GM19463 (cell line): Measurements from ENCODE around the gene B4GALT6.
A peak's percentile ranks its signal among the peaks of the same experiment; 100 is the strongest.
"Not testable (repeated sequence)": the region's sequence is repeated elsewhere in the genome, so short reads cannot be mapped to it uniquely, and the experiment has no call there.

Source experiments
- ATAC-seq: cut with Tn5 transposase; IDR thresholded peaks from one replicate; pipeline ENCODE4 v1.9.1; 2021; ENCODE audit warnings: mild to moderate bottlenecking, moderate library complexity; ENCODE audit not compliant: unreplicated experiment

Gene B4GALT6, protein sequence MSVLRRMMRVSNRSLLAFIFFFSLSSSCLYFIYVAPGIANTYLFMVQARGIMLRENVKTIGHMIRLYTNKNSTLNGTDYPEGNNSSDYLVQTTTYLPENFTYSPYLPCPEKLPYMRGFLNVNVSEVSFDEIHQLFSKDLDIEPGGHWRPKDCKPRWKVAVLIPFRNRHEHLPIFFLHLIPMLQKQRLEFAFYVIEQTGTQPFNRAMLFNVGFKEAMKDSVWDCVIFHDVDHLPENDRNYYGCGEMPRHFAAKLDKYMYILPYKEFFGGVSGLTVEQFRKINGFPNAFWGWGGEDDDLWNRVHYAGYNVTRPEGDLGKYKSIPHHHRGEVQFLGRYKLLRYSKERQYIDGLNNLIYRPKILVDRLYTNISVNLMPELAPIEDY

DNA sequence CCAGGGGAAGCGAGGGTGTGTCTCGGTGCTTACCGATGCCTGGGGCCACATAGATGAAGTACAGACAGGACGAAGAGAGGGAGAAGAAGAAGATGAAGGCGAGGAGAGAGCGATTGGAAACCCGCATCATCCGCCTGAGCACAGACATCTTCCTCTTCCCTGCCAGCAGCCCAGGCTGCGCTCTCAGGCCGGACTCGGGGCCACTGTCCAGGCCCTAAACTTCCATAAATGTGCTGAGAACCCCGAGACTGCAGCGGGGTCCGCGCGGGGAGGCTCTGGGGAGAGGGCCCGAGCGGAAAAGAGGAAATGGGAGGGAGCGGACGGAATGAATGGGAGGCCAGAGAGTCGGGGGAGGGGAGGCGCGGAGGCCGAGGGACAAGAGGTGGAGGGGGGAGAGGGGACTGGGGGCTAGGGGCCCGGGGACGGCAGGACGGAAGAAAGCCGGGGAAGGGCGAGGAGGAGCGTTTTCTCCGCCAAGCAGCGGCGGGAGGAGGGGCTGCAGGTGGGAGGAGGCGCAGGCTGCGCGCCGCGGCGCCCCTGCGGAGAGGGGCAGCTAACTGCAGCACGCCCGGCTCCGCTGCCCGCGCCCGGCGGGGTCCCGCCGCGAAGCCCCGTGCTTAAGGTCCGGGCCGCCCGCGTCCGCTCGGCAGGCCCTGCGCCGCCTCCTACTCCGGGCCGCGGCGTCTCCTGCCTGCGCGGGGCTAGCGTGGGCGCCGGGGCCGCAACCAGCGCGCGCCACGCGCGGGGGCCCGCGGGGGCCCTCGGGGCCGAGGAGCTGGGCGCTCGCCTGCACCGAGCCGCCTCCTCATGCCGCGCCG, at the start of gene B4GALT6:
Gene B4GALT6, minus strand, starts transcription at position 303 of the 818 bp plus-strand sequence. Its CDS starts 155 bp downstream, at position 148.
- ATAC-seq: peak; percentile 36

DNA sequence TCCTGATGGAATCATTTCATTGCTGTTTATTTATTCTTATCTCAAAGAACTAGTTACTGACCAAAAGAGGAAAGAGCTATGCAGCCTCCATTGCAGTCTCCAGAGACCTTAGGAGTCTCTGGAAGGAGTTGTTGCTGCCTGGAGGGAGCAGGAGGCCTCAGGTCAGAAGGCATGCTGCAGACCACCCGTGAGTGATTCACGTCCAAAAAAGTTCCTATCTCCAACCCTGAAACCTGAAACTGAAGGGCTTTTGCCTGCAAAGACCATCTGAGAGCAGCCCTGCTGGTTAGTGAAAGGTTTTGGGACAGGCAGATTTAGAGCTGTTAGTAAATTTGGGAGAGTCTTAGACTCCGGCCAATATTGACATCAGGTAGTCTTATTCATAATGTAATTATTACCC, 47.2 kb upstream of the B4GALT6 start:
- no peak for ATAC-seq

DNA sequence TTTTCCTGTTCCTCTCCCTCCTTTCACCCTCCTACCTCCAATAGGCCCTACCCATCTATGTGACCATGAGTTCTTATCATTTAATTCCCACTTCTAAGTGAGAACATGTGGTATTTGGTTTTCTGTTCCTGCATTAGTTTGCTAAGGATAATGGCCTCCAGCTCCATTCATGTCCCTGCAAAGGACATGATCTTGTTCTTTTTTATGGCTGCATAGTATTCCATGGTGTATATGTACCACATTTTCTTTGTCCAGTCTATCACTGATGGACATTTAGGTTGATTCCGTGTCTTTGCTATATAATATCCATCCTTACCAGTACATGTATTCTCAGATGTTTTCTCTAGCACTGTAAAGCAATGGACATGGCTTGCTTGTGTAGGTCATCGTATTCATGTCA, 44.8 kb upstream of the B4GALT6 start:
- not testable (repeated sequence) for ATAC-seq

DNA sequence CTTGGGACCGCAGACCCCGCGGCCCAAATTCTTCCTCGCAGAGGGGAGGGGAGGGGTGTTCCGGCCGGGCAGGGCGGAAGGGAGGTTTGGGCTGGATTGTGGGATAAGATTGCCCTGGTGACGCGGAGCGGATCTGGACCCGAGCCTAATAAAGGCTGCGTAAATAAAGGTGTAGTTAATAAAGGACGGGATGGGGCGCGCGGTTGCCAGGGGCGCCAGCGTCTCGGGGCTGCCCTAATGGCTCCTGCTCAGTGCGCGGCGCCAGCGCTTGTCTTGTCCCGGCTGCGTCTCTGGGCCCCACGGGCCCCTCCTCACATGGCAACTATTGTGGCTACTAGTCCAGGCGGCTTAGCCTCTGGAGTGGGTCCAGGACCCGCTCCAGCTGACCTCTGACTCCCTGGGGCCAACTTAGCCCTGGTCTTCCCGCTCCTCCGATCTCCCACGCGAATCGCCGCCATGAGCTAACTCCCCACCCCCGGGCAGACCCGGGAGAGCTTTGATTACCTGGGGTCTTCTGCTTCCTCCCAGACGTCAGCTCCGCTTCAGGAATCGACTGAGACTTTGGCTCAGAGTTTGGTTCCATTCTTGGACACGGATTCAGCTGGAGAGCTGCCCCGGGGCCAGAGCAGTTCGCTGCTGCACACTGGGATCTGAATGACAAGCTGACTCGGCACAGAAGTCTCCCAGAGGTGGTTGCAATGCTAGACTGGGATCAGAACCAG, 39.8 kb upstream of the B4GALT6 start:
- peak; percentile 36 for ATAC-seq

DNA sequence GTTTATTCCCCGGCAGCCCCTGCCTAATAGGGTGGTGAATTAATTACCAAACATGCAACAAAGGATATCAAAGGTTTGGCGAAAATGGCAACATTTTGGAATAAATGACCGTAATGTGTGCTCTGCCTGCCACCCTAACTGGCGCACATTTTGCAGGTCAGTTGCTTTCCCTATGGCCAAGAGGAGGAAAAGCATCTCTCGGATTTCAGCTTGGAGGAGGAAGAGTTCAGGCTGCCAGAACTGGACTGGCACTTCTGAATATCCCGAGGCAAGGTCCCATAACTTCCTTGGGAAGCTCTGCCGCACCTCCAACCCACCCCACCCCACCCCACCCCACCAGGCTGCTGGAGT, 39.2 kb upstream of the B4GALT6 start:
- no peak for ATAC-seq

DNA sequence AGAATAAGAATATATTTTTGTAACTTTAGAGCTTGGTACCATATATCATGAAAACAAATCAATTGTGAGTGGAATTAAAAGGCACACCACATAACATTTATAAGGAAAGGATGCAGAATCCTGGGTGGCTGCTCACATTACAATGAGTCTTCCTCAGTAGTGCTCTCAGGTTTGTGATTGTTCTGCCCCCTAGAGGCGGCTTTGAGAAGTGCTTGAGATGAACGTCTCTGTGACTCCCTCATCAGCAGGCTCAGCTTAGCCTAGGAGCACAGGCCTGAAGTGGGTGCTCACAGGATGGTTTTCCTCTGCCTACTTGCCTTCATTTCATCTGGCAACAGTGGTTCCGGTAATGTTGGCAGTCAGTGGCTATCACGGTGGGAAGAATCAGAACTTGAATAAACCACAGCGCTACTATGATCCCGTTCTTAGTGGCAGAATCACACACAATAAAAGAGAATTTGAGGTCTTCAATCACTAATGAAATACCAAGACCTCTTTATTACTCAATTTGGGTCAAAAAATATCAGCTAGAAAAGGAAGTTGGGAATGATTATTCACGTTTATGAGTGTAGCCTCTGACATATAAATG, 38.1 kb upstream of the B4GALT6 start:
- ATAC-seq: peak; percentile 97

DNA sequence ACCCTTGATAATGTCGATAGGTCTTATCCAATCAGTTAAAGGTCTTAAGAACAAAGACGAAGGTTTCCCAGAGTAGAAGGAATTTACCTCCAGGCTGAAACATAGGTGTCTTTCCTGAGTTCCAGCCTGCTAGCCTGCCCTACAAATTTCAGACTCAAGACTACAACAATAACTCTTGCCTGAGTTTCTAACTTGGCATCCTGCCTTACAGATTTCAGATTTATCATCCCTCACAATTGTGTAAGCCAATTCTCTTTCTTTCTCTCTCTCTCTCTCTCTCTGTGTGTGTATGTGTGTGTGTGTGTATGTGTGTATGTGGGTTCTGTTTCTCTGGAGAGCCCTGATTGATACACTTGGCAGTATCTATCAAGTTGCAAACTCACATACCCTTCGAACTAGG, 37.2 kb upstream of the B4GALT6 start:
- ATAC-seq: no peak

DNA sequence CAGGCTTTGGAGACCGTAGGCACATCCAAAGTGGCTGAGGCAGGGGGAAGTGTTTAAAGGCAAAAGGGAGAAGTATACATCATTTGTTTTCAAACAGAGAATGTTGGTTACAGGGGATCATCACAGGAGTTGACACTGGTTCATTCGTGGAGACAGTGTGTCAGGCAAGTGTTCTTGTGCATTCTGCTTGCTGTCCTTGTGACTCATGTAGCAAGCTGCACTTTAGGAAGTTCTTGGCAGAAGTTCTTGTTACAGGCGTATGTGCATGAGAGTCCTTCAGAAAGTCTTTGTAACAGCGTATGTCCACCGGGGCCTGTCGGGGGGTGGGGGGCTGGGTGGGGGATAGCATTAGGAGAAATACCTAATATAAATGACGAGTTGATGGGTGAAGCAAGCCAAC, 36.5 kb upstream of the B4GALT6 start:
- ATAC-seq: no peak

DNA sequence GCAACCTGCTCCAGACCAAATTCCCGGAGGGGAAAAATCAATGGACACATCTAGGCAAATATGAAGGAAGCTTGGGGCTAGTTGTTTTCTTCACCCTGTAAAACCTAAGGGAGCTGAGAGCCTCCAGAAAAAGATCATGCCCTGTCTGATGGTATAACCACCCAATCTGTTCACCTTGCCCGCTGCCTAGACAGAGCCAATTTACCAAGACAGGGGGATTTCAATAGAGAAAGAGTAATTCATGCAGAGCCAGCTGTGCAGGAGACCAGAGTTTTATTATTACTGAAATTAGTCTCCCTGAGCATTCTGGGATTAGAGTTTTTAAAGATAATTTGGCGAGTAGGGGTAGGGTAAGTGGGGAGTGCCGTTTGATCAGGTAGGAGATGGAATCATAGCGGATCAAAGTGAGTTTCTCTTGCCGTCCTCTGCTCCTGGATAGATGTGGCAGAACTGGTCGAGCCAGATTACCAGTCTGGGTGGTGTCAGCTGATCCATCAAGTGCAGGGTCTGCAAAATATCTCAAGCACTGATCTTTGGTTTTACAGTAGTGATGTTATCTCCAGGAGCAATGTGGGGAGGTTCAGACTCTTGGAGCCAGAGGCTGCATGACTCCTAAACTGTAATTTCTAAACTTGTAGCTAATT, 35.1 kb upstream of the B4GALT6 start:
- no peak for ATAC-seq

DNA sequence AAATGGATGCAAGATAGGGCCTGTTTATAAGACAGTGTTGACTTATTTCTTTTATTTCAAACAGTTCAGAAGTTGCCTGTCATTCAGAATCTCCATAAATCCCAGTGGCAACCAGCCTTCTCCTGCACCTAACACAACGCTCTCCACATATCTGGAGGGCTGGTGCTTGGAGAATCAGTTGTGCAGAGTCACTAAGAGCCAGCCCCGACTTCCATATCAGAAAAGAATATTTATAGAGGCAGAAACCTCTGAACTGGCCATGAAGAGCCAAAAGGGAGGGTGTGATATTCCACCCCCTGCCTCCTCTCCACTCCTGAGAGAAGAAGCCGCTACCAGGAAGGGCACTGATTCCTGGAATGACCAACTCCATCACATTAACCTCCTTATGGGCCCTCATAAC, 34.0 kb upstream of the B4GALT6 start:
- ATAC-seq: no peak

DNA sequence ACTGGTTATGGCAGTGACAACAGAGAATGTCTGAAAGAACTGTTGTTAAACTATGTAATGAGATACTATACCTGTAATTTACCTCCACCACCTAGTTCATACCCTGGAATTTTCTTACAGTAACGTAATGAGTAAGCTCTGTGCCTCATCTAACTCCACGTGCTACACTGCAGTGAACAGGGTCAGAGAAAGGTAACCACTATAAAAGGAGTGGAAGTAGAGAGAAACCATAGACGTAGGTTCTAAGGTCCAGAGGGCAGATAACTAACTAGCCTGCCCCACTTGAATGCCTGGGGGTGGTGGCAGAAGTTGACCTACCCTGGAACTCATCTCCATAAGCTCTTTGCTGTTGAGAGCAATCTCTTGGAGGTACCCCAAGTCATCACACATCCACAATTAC, 32.0 kb upstream of the B4GALT6 start:
- ATAC-seq: peak; percentile 80

DNA sequence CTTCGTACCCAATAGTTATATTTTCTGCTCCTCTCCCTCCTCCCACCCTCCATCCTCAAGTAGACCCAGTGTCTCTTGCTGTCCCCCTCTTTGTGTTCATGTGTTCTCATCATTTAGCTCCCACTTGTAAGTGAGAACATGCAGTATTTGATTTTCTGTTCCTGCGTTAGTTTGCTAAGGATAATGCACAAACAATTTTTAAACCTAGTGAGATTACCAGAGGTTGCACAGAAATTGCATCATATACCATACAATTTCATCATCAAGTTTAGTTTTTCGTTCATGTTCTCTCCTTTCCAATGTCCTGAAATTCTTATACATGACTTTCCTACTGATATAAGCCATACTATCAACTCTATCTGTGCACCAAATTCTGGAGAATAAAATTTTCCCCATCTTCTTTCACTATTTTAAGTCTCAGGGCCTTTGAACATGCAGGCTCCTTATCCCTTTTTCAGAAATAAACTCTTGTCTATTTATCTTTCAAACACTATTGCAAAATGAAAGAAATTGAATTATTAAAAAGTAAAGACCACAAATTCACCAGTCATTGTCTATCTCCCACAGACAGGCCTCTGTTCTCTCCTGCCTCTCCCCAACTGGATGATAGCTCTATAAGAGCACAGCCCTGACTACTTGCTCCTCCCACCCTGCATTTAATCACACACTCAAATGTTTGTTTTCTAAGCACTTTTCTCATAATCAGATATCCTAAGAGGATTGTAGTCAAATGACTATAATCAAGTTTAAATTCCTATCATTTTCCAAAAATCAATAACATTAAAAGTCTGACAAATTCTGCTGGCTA, 27.2 kb upstream of the B4GALT6 start:
- no peak for ATAC-seq

DNA sequence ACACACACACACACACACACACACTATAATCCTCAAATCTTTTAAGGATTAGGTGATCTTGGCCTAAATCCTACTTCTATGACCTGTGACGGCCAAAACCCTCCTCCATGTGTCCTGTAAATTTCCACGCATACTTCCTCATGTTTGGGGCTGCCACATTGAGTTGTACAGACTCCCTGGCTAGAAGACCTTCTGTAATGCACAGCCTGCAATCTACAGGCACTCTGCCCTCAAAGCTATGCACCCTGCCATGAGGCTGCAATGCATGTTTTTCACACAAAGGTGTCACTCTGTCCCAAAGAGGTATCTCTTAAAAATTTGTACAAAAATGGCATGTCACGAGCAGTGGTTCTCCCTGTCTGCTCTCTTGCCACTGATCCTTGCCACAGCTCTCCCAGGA, 26.4 kb upstream of the B4GALT6 start:
- ATAC-seq: no peak

DNA sequence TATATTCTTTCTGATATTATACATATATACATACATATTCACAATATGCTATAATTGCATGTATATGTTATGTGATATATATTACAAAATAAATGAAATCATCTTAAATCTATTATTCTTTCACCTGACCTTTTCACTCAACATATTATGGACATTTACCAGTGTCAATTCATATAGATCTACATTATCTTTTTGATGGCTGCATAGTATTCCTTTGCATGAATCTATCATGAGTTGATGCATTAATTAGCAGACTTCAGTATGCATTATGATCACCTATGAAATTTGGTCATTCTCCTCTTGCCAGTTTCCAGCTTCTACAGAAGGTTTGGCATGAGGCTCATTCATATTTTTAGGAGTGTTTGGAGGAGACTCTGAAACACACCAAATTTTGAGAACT, 23.4 kb upstream of the B4GALT6 start:
- no peak for ATAC-seq

DNA sequence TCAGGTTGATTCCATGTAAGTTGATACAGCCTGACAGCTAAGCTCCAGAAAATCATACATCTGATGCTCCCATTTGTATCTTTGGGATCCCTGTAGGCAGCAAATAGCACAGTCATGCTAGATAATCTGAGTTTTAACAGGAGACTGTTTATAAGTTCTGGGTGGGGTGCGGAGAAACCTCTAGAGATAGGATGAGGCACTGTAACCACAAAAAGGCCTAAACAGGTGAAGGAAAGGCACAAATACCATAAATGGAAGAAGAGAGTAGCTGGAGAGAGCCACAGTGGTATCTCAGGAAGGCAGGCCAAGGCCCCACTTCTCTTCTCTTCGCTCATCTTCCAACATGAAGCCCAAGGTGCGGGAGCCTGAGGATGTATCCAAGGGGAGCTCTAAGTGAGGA, 18.1 kb upstream of the B4GALT6 start:
- no peak for ATAC-seq

DNA sequence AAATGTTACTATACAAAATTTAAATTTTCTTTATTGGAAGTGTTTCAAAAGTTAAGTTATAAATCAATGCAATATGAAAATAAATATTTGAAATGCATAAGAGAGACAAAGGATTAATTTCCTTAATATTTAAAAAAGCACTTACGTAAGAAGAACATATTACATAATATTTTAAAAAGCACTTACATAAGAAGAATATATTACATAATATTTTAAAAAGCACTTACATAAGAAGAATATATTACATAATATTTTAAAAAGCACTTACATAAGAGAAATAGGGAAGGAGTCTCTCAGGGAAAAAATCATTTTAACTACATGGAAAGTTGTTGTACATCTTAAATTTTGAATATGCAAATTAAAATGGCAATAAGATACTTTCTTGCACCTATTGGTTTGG, 17.4 kb upstream of the B4GALT6 start:
- ATAC-seq: no peak

DNA sequence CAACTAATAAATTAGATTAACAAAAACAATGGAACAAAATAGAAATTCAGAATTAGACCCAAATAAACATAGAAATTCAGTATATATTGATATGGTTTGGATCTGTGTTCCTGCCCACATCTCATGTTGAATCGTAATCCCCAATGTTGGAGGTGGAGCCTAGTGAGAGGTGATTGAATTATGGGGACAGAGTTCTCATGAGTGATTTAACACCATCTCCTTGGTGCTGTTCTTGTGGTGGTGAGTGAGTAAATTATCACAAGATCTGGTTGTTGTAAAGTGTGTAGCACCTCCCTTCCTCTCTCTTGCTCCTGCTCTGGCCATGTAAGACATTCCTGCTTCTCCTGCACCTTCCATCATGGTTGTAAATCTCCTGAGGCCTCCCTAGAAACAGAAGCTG, 16.6 kb upstream of the B4GALT6 start:
- ATAC-seq: no peak

DNA sequence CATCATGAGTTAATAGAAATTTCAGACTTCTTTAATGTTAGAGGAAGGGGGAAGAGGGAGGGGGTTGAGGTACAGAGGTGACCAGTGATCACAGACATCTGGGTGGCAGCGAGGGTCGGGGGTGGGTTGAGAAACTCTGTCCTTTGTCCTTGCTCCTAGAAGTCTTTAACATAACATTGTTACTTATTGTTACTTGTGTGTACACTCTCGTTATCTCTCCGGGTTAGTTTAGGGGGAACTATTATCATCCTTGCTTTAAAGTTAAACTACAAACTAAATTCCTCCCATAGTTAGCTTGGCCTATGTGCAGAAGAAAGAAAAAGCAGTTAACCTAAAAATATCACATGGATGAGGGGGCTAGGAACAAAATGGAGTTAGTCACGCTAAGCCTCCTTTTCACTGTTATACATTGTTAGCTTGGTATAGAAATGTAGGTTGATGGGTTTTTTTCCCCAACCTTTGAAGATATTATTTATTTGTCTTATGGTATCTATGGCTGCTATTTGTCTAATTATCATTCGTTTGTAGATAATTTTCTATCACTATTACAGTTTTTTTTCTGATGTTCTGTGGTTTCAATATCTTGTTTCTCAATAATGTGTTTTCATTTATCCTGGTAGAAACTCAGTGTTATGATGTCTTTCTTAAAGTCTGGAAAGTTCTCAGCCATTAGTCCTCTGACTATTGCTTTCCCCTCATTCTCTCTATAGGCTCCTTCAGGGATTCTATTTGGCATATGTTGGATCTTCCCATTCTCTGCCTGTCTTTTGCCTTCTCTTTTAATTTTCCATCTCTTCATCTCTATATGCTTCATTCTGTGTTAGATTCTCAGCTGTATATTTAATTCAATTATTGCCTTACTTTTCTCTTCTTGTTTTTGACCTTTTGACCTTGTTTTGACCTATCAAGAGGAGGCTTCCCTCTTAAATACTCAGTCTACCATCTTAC, 13.2 kb upstream of the B4GALT6 start:
- ATAC-seq: no peak

DNA sequence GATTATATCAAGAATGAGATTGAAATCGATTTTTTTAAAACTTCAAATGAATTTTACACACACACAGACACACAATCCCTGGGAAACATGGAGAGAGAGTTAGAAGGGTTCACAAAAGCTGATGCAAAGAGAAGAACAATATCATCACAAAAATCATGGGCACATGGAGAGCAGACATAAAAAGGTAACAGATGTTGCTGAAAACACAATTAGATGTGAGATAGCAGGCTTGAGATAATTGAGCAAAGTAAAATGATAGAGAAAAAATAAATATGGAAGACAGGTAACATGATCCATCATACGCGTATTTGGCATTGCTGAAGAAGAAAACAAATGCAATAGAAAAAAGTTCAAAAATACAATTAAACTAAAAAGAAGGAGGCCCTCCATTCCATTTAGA, 11.6 kb upstream of the B4GALT6 start:
- ATAC-seq: no peak
